ENCODE data around the gene GREB1.

Gene GREB1

GRCh38 chr2:11563784-11564666 is 30.2 kb downstream of the GREB1 start:
- H3K27me3 ChIP-seq: peaks cover 11% of the 10 kb centered on the region
- no peaks in the 10 kb centered on the region for H3K36me3 ChIP-seq
- no peak overlapping the region for H3K27ac ChIP-seq
- H3K4me3 ChIP-seq (ENCODE audit: low read depth in 1 of 2, low read length in 1 of 2): no peak overlapping the region
- no peaks in the 10 kb centered on the region for H3K4me1 ChIP-seq (ENCODE audit: control insufficient read depth in 1 of 2, insufficient read depth in 1 of 2, low read depth in 1 of 2, low read length in 1 of 2)
- no peak for TF ChIP-seq CTCF (IDR thresholded peaks at IDR 0.05)
- no peaks in the 10 kb centered on the region for H3K9me3 ChIP-seq

- Histone ChIP-seq H3K4me1 (ENCODE audit: control insufficient read depth in 1 of 2, insufficient read depth in 1 of 2, low read depth in 1 of 2, low read length in 1 of 2) (no peaks in the 10 kb centered on the region), H3K36me3 (no peaks in the 10 kb centered on the region), H3K27me3 (peaks cover 1% of the 10 kb centered on the region), H3K9me3 (no peaks in the 10 kb centered on the region), H3K4me3 (ENCODE audit: low read depth in 1 of 2, low read length in 1 of 2) (no peak overlapping the region), H3K27ac (no peak overlapping the region)
- TF ChIP-seq CTCF (IDR thresholded peaks at IDR 0.05): no peak
Measured at GRCh38 chr2:11564816-11565567, 31.1 kb downstream of the GREB1 start.

GRCh38 chr2:11566383-11566782 is 32.5 kb downstream of the GREB1 start:
- no peaks in the 10 kb centered on the region for H3K9me3 ChIP-seq
- H3K4me1 ChIP-seq (ENCODE audit: control insufficient read depth in 1 of 2, insufficient read depth in 1 of 2, low read depth in 1 of 2, low read length in 1 of 2): no peaks in the 10 kb centered on the region
- no peak overlapping the region for H3K27ac ChIP-seq
- no peak overlapping the region for H3K4me3 ChIP-seq (ENCODE audit: low read depth in 1 of 2, low read length in 1 of 2)
- no peak for TF ChIP-seq CTCF (IDR thresholded peaks at IDR 0.05)
- H3K27me3 ChIP-seq: no peaks in the 10 kb centered on the region
- H3K36me3 ChIP-seq: no peaks in the 10 kb centered on the region

- Histone ChIP-seq H3K27ac (no peak overlapping the region), H3K9me3 (no peaks in the 10 kb centered on the region), H3K4me1 (ENCODE audit: control insufficient read depth in 1 of 2, insufficient read depth in 1 of 2, low read depth in 1 of 2, low read length in 1 of 2) (no peaks in the 10 kb centered on the region), H3K36me3 (no peaks in the 10 kb centered on the region), H3K4me3 (ENCODE audit: low read depth in 1 of 2, low read length in 1 of 2) (no peak overlapping the region), H3K27me3 (no peaks in the 10 kb centered on the region)
- no peak for TF ChIP-seq CTCF (IDR thresholded peaks at IDR 0.05)
Measured at GRCh38 chr2:11567631-11568031, 33.8 kb downstream of the GREB1 start.

- TF ChIP-seq CTCF (IDR thresholded peaks at IDR 0.05): no peak
- H3K4me1 ChIP-seq (ENCODE audit: control insufficient read depth in 1 of 2, insufficient read depth in 1 of 2, low read depth in 1 of 2, low read length in 1 of 2): no peaks in the 10 kb centered on the region
- no peak overlapping the region for H3K27ac ChIP-seq
- H3K9me3 ChIP-seq: no peaks in the 10 kb centered on the region
- no peaks in the 10 kb centered on the region for H3K36me3 ChIP-seq
- H3K27me3 ChIP-seq: no peaks in the 10 kb centered on the region
- H3K4me3 ChIP-seq (ENCODE audit: low read depth in 1 of 2, low read length in 1 of 2): no peak overlapping the region
Measured at GRCh38 chr2:11568436-11568835, 34.6 kb downstream of the GREB1 start.
